ENCODE data around the gene ADARB2.

The ADARB2 gene

DNA sequence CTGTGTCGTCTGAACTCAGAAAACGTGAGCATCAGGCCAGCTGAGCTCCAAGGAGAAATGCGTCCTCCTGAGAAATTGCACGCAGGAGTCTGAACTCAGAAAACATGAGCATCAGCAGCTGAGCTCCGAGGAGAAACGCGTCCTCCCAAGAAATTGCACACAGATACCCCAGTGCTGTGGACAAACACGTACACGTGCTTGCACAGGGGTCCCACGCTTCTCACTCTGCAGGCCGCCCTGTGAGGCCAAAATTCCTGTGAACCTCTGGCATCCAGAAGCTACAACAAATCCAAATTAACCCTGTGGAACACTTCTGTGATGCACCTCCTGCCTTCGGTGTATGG, 547.3 kb downstream of the ADARB2 start:
- no peak for DNase-seq (ENCODE audit: low spot score)
- H3K36me3 ChIP-seq (replicated peaks in 1 of 2; ENCODE audit: control insufficient read depth in 2 of 2, insufficient read depth in 2 of 2, low read length in 2 of 2) = no peaks in the 10 kb centered on the region
- H3K4me3 ChIP-seq (ENCODE audit: low read length in 2 of 2) = no peak overlapping the region
- H3K27ac ChIP-seq (replicated peaks; ENCODE audit: low read length) = no peak overlapping the region
- no peak overlapping the region for H2AFZ ChIP-seq (ENCODE audit: low read length)
- H3K18ac ChIP-seq (ENCODE audit: low read length) = no peak overlapping the region
- no peak overlapping the region for H2BK120ac ChIP-seq (ENCODE audit: low read depth, low read length)
- H2BK12ac ChIP-seq (ENCODE audit: low read length) = no peak overlapping the region
- H3K4me1 ChIP-seq (ENCODE audit: control insufficient read depth in 2 of 2, insufficient read depth in 1 of 2, low read depth in 1 of 2, low read length in 2 of 2) = peaks cover 2% of the 10 kb centered on the region in 2 donors
- no peak overlapping the region for H3K4me2 ChIP-seq (ENCODE audit: insufficient read depth, low read length, poor library complexity, severe bottlenecking)
- no peaks in the 10 kb centered on the region for H3K79me1 ChIP-seq (ENCODE audit: low read depth, low read length)
- H4K91ac ChIP-seq (ENCODE audit: low read depth, low read length, poor library complexity) = no peak overlapping the region
- no peak overlapping the region for H3K9ac ChIP-seq (ENCODE audit: low read depth, low read length, poor library complexity)
- no peak overlapping the region for H2BK15ac ChIP-seq (ENCODE audit: low read length)
- no peak overlapping the region for H4K8ac ChIP-seq (ENCODE audit: low read depth, low read length)
- no CpG with 5 or more reads among the region's 12 CpGs for WGBS, 2 donors (ENCODE audit: extremely low coverage in 2 of 2, insufficient read length in 2 of 2, insufficient replicate concordance in 1 of 2)
- H2BK5ac ChIP-seq (ENCODE audit: low read length) = no peak overlapping the region
- no peaks in the 10 kb centered on the region for H3K9me3 ChIP-seq (replicated peaks in 1 of 2; ENCODE audit: control insufficient read depth in 2 of 2, insufficient read depth in 1 of 2, low read depth in 1 of 2, low read length in 2 of 2)
- no peak overlapping the region for H3K14ac ChIP-seq (ENCODE audit: low read length)
- no peak overlapping the region for H2AK5ac ChIP-seq (ENCODE audit: low read depth, low read length)
- H3K4ac ChIP-seq (ENCODE audit: low read length) = no peak overlapping the region
- no peak overlapping the region for H3K23ac ChIP-seq (ENCODE audit: low read depth, low read length, poor library complexity)
- peaks cover 0 to 25% (median 0%) of the 10 kb centered on the region in 3 experiments for H3K27me3 ChIP-seq (ENCODE audit: control insufficient read depth in 3 of 3, insufficient read depth in 3 of 3, low read depth in 1 of 3, low read length in 3 of 3)

DNA sequence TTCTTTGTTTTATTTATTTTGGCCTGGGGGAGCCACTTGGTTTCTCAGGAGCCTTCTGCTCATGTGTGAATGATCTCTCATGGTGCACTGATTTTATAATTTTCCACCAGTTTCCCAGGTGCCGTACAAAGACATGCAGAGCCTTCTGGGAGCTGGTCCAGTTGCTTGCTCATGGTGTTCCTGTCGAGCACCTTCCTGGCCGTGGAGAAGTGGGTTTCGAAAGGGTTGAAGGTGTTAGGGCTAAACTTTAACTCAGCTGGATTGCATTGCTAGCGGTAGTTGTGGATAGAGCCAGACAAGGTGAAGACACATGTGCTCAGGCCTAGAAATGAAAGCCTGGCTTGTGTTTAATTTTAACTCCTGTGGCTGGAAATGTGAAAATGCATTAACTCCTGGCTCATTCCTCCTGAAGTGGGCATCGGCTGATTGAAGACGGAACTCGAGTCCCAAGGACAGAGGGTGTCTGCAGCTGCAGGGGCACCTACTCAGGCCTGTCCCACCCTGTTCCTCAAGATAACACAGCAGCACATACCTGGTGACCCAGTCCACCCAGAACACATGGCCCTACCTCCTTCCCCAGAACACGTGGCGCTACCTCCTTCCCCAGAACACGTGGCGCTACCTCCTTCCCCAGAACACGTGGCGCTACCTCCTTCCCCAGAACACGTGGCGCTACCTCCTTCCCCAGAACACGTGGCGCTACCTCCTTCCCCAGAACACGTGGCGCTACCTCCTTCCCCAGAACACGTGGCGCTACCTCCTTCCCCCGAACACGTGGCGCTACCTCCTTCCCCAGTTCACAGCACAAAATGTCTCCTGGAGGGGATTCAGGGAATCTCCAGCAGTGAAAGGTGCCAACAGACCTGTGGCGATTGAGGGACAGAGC, 547.9 kb downstream of the ADARB2 start:
- Histone ChIP-seq H4K91ac (ENCODE audit: low read depth, low read length, poor library complexity) (no peak overlapping the region), H3K4me3 (ENCODE audit: low read length in 2 of 2) (no peak overlapping the region), H3K4ac (ENCODE audit: low read length) (no peak overlapping the region), H3K4me2 (ENCODE audit: insufficient read depth, low read length, poor library complexity, severe bottlenecking) (no peak overlapping the region), H3K4me1 (ENCODE audit: control insufficient read depth in 2 of 2, insufficient read depth in 1 of 2, low read depth in 1 of 2, low read length in 2 of 2) (peaks cover 2% of the 10 kb centered on the region in 2 donors), H3K27me3 (ENCODE audit: control insufficient read depth in 3 of 3, insufficient read depth in 3 of 3, low read depth in 1 of 3, low read length in 3 of 3) (peaks cover 0 to 21% (median 0%) of the 10 kb centered on the region in 3 experiments), H3K18ac (ENCODE audit: low read length) (no peak overlapping the region), H2AK5ac (ENCODE audit: low read depth, low read length) (no peak overlapping the region), H3K79me1 (ENCODE audit: low read depth, low read length) (no peaks in the 10 kb centered on the region), H2BK12ac (ENCODE audit: low read length) (no peak overlapping the region), H3K23ac (ENCODE audit: low read depth, low read length, poor library complexity) (no peak overlapping the region), H3K14ac (ENCODE audit: low read length) (no peak overlapping the region), H4K8ac (ENCODE audit: low read depth, low read length) (no peak overlapping the region), H2BK15ac (ENCODE audit: low read length) (no peak overlapping the region), H3K9me3 (replicated peaks in 1 of 2; ENCODE audit: control insufficient read depth in 2 of 2, insufficient read depth in 1 of 2, low read depth in 1 of 2, low read length in 2 of 2) (no peaks in the 10 kb centered on the region), H3K27ac (replicated peaks; ENCODE audit: low read length) (no peak overlapping the region), H3K36me3 (replicated peaks in 1 of 2; ENCODE audit: control insufficient read depth in 2 of 2, insufficient read depth in 2 of 2, low read length in 2 of 2) (no peaks in the 10 kb centered on the region), H2AFZ (ENCODE audit: low read length) (no peak overlapping the region), H2BK120ac (ENCODE audit: low read depth, low read length) (no peak overlapping the region), H2BK5ac (ENCODE audit: low read length) (no peak overlapping the region), H3K9ac (ENCODE audit: low read depth, low read length, poor library complexity) (no peak overlapping the region)
- no peak for DNase-seq (ENCODE audit: low spot score)
- no CpG with 5 or more reads among the region's 26 CpGs for WGBS, 2 donors (ENCODE audit: extremely low coverage in 2 of 2, insufficient read length in 2 of 2, insufficient replicate concordance in 1 of 2)

DNA sequence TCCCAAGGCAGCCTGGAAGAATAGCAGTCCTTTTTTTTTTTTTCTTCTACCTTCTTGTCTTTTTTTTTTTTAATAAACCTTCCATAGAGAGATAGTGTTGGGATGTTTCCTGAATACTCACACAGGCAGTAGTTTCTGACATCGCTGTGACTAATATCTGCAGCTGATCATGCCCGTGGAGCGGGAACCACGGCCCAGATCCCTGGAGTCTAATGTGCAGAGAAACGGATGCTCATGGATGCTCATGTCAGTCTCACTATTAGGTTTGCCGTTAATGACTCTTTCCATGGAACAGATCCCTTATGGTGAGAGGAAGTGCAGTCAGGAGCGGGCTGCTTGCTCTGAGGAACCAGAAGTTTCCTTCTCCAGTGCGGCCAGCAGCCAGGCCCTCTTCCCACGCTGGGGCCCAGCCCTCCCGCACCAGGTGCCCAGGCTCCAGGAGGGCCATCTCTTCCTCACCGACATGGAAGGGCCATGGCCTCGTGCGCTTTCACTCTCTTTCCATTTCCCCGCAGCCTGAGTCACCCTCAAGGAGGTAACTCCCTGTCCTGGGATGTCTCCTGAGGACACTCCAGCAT, 548.7 kb downstream of the ADARB2 start:
- H3K79me1 ChIP-seq (ENCODE audit: low read depth, low read length) = no peaks in the 10 kb centered on the region
- peaks cover 0 to 28% (median 0%) of the 10 kb centered on the region in 3 experiments for H3K27me3 ChIP-seq (ENCODE audit: control insufficient read depth in 3 of 3, insufficient read depth in 3 of 3, low read depth in 1 of 3, low read length in 3 of 3)
- no peak overlapping the region for H2BK15ac ChIP-seq (ENCODE audit: low read length)
- no peak overlapping the region for H2BK120ac ChIP-seq (ENCODE audit: low read depth, low read length)
- DNase-seq (ENCODE audit: low spot score) = no peak
- H2AK5ac ChIP-seq (ENCODE audit: low read depth, low read length) = no peak overlapping the region
- H3K27ac ChIP-seq (replicated peaks; ENCODE audit: low read length) = no peak overlapping the region
- H3K18ac ChIP-seq (ENCODE audit: low read length) = peak overlapping the region; percentile 55
- H3K4me1 ChIP-seq (ENCODE audit: control insufficient read depth in 2 of 2, insufficient read depth in 1 of 2, low read depth in 1 of 2, low read length in 2 of 2) = peaks cover 2% of the 10 kb centered on the region in 2 donors
- H3K9ac ChIP-seq (ENCODE audit: low read depth, low read length, poor library complexity) = no peak overlapping the region
- H3K36me3 ChIP-seq (replicated peaks in 1 of 2; ENCODE audit: control insufficient read depth in 2 of 2, insufficient read depth in 2 of 2, low read length in 2 of 2) = no peaks in the 10 kb centered on the region
- H2BK5ac ChIP-seq (ENCODE audit: low read length) = no peak overlapping the region
- H3K4ac ChIP-seq (ENCODE audit: low read length) = no peak overlapping the region
- H3K9me3 ChIP-seq (replicated peaks in 1 of 2; ENCODE audit: control insufficient read depth in 2 of 2, insufficient read depth in 1 of 2, low read depth in 1 of 2, low read length in 2 of 2) = no peaks in the 10 kb centered on the region
- no peak overlapping the region for H4K8ac ChIP-seq (ENCODE audit: low read depth, low read length)
- WGBS, 2 donors (ENCODE audit: extremely low coverage in 2 of 2, insufficient read length in 2 of 2, insufficient replicate concordance in 1 of 2) = no CpG with 5 or more reads among the region's 14 CpGs
- H3K4me2 ChIP-seq (ENCODE audit: insufficient read depth, low read length, poor library complexity, severe bottlenecking) = no peak overlapping the region
- no peak overlapping the region for H2BK12ac ChIP-seq (ENCODE audit: low read length)
- H3K14ac ChIP-seq (ENCODE audit: low read length) = no peak overlapping the region
- no peak overlapping the region for H3K23ac ChIP-seq (ENCODE audit: low read depth, low read length, poor library complexity)
- no peak overlapping the region for H2AFZ ChIP-seq (ENCODE audit: low read length)
- H3K4me3 ChIP-seq (ENCODE audit: low read length in 2 of 2) = no peak overlapping the region
- H4K91ac ChIP-seq (ENCODE audit: low read depth, low read length, poor library complexity) = no peak overlapping the region

DNA sequence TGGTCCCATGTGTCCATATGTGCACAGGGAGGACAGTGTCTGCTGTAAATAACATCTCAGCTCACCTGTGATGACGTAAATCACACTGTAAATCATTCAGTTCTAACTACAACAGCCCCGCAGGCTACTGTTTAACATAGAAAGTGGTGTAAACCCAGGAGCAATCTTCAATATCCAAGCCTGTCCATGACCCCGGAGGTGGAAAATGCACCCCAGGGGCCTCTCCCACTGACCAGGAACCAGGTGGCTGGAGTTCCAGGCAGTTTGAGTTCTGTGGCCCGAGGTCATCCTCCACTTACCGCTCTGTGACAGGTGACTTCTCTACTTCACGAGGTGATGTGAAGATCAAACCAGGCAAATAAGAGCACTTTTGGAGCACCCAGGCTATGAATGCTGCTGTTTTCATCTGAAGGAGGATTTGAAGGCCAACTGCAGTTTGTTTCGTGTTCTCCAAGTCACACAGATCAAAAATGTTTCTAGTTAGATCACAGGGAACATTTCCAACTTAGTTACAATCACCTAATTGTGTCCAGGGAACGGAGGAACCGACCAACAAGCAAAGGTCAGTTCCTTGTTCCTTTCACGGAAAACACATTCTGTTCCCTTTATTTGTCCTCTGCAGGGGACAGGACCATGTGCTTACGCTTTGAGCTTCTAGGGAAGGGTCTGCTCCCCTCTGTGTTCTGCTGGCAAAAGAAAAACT, 549.3 kb downstream of the ADARB2 start:
- no peak overlapping the region for H2AFZ ChIP-seq (ENCODE audit: low read length)
- H3K4me3 ChIP-seq (ENCODE audit: low read length in 2 of 2) = no peak overlapping the region
- H3K79me1 ChIP-seq (ENCODE audit: low read depth, low read length) = no peaks in the 10 kb centered on the region
- no peak overlapping the region for H4K8ac ChIP-seq (ENCODE audit: low read depth, low read length)
- H3K4me1 ChIP-seq (ENCODE audit: control insufficient read depth in 2 of 2, insufficient read depth in 1 of 2, low read depth in 1 of 2, low read length in 2 of 2) = peaks cover 2% of the 10 kb centered on the region in 2 donors
- H3K23ac ChIP-seq (ENCODE audit: low read depth, low read length, poor library complexity) = no peak overlapping the region
- H3K9me3 ChIP-seq (replicated peaks in 1 of 2; ENCODE audit: control insufficient read depth in 2 of 2, insufficient read depth in 1 of 2, low read depth in 1 of 2, low read length in 2 of 2) = no peaks in the 10 kb centered on the region
- peaks cover 0 to 27% (median 0%) of the 10 kb centered on the region in 3 experiments for H3K27me3 ChIP-seq (ENCODE audit: control insufficient read depth in 3 of 3, insufficient read depth in 3 of 3, low read depth in 1 of 3, low read length in 3 of 3)
- no peak overlapping the region for H3K27ac ChIP-seq (replicated peaks; ENCODE audit: low read length)
- no peak overlapping the region for H3K9ac ChIP-seq (ENCODE audit: low read depth, low read length, poor library complexity)
- whole genome bisulfite sequencing, 2 donors (ENCODE audit: extremely low coverage in 2 of 2, insufficient read length in 2 of 2, insufficient replicate concordance in 1 of 2) = no CpG with 5 or more reads among the region's 11 CpGs
- H4K91ac ChIP-seq (ENCODE audit: low read depth, low read length, poor library complexity) = no peak overlapping the region
- H2AK5ac ChIP-seq (ENCODE audit: low read depth, low read length) = peak overlapping the region; percentile 83
- no peak overlapping the region for H3K4me2 ChIP-seq (ENCODE audit: insufficient read depth, low read length, poor library complexity, severe bottlenecking)
- no peak overlapping the region for H3K14ac ChIP-seq (ENCODE audit: low read length)
- H2BK12ac ChIP-seq (ENCODE audit: low read length) = no peak overlapping the region
- no peak overlapping the region for H2BK120ac ChIP-seq (ENCODE audit: low read depth, low read length)
- H3K36me3 ChIP-seq (replicated peaks in 1 of 2; ENCODE audit: control insufficient read depth in 2 of 2, insufficient read depth in 2 of 2, low read length in 2 of 2) = no peaks in the 10 kb centered on the region
- DNase-seq (ENCODE audit: low spot score) = no peak
- peak overlapping the region; percentile 19 for H2BK5ac ChIP-seq (ENCODE audit: low read length)
- peak overlapping the region; percentile 90 for H2BK15ac ChIP-seq (ENCODE audit: low read length)
- no peak overlapping the region for H3K4ac ChIP-seq (ENCODE audit: low read length)
- peak overlapping the region; percentile 65 for H3K18ac ChIP-seq (ENCODE audit: low read length)
